Activated T-helper 17 cell treated with anti-CD3 and anti-CD28 coated beads, Interleukin-2, amount 50 U/mL, for 72 hours (primary cell): ENCODE results near the gene PRPSAP1. TPM values are rescaled to one million over a fixed set of nuclear protein-coding genes. Genes with fewer than 3 reads are reported as not detected.
A peak's percentile ranks its signal among the peaks of the same experiment; 100 is the strongest.

ENCODE experiments used
- ATAC-seq: fragments of 150-1000 bp; cut with Tn5 transposase; replicated peaks from 2 replicates; pipeline ENCODE4 v1.10.0; 2021; ENCODE audit warnings: mild to moderate bottlenecking, moderate library complexity
- H3K27ac Mint-ChIP-seq: one replicate; pipeline ENCODE4 v1.8.0; 2022; ENCODE audit warnings: mixed read lengths
- H3K27me3 Mint-ChIP-seq: one replicate; pipeline ENCODE4 v1.8.0; 2022; ENCODE audit warnings: mixed read lengths
- H3K36me3 Mint-ChIP-seq: one replicate; pipeline ENCODE4 v1.8.0; 2022; ENCODE audit warnings: low read depth, mild to moderate bottlenecking, mixed read lengths
- H3K4me1 Mint-ChIP-seq: one replicate; pipeline ENCODE4 v1.8.0; 2022; ENCODE audit warnings: mixed read lengths
- H3K4me3 Mint-ChIP-seq: one replicate; pipeline ENCODE4 v1.8.0; 2022; ENCODE audit warnings: mild to moderate bottlenecking, mixed read lengths
- H3K9me3 Mint-ChIP-seq: one replicate; pipeline ENCODE4 v1.8.0; 2022; ENCODE audit warnings: mixed read lengths
- total RNA-seq, 2 donors: library from RNA; stranded (reverse); gene quantifications; one replicate each; pipeline ENCODE4 v1.2.3, GENCODE V29; 2022

The PRPSAP1 gene, protein sequence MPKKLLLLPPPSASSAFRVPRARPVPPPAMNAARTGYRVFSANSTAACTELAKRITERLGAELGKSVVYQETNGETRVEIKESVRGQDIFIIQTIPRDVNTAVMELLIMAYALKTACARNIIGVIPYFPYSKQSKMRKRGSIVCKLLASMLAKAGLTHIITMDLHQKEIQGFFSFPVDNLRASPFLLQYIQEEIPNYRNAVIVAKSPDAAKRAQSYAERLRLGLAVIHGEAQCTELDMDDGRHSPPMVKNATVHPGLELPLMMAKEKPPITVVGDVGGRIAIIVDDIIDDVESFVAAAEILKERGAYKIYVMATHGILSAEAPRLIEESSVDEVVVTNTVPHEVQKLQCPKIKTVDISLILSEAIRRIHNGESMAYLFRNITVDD
- 10 to 100 TPM; 24.5 to 29.7 TPM for total RNA-seq

DNA sequence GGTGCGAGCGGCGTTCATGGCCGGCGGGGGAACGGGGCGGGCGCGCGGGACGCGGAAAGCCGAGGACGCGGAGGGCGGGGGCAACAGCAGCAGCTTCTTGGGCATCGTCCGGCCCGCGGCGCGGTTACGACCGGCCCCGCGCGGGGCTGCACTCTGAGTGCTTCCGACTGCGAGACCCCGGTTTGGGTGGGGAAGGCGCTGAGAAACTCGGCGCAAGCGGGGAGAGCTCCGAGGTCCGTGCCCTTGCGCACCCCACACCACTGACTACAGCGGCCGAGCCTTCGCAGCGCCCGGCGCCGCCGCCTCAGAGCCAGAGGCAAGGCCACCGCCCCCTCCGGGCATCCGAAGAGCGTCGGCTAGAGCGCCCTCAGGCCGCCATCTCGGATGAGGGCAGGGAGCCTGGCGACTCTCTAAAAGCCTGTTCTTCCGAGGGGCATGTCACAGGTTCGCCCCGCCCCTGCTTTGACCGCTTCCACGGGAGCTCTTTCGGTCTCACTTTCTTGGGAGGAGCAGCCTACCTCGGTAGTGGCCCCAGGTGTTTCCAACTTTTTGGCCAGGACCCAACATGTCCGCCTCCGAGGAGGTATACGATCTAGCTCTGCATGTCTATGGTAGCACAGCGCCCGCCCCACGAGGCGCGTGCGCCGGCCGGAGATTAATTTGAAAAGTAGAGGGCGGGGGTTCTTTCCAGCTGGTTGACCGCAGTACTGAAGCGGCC lies at the start of gene PRPSAP1:
Gene PRPSAP1 (minus strand): TSS at position 318 of the 718 bp plus-strand sequence. CDS start 213 bp downstream, at position 105.
- no peaks in the 10 kb centered on the region for H3K9me3 Mint-ChIP-seq
- peak; percentile 95 for ATAC-seq
- peak within 1 kb of the TSS; percentile 90 for H3K4me3 Mint-ChIP-seq
- H3K36me3 Mint-ChIP-seq = peaks cover under 1% of the 10 kb centered on the region
- H3K4me1 Mint-ChIP-seq = peaks cover 4% of the 10 kb centered on the region
- peak within 1 kb of the TSS; percentile 95 for H3K27ac Mint-ChIP-seq
- H3K27me3 Mint-ChIP-seq = no peaks in the 10 kb centered on the region

DNA sequence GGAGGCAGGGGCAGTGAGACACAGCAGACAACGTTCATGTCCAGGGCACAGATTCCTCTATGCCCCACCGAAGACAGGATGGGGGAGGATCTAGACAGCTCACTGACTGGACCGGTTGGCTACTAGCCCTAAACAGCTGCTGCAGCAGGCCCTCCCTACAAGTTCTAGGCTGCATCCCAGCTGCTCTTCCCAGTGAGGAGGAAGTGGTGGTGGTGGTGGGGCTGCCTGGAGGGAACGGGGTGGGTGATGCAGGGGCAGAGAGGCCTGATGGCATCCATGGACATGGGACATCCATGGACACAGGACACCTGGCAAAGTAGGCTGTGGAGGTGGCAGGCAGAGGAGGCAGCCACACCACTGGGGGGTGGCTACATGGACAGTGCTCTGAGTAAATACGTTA lies 49.0 kb upstream of the PRPSAP1 start:
- Mint-ChIP-seq H3K36me3 (peaks cover 70% of the 10 kb centered on the region), H3K4me1 (peaks cover 6% of the 10 kb centered on the region), H3K9me3 (no peaks in the 10 kb centered on the region), H3K27me3 (no peaks in the 10 kb centered on the region), H3K27ac (peak overlapping the region; percentile 28), H3K4me3 (no peak overlapping the region)
- no peak for ATAC-seq

DNA sequence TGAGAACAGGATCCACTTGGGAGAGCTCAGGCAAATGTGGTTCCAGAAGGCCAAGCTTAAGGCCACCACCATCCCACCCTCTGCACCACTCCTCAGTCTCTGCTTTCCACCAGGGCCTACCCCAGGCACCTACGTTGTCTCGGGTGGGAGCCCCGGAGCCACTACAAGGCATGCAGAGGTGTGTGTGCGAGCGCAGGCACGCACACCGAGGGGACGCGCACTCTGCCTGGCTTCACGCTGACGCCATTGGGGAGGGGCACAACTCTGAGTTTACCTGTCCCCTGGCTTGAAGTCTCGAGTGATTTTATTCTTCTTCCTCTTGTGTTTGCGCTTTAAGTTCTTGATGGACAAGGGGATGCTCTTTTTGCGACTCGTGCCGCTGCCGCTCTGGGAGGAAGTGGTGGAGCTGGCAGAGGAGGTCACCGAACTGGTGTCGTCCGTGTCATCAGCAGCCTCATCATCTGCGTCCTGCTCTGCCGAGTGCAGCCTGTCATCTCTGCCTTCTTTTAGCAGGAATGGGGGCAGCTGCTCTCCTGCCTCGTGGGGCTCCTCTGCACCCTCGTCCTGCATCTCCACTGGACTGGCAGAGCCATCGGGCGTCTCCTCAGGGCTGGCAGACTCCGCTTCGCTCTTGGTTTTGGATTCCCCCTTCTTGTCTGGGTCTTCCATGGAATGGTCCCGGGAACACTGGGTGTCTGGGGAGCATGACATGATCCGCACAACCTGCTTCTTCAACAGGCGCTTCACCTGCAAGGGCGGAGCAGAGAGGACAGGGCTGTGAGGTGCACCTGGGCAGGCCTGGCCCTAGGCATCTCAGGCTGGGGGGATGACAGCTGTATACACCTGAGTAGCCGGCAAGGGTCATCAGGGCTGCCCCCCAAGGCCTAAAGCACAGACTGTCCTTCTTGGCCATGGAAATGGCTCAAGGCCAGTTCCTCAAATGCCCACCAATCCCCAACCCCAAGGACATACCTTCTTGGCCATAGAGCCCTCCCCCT lies 45.8 kb upstream of the PRPSAP1 start:
- no peaks in the 10 kb centered on the region for H3K9me3 Mint-ChIP-seq
- no peak overlapping the region for H3K4me3 Mint-ChIP-seq
- H3K27ac Mint-ChIP-seq = no peak overlapping the region
- peaks cover 6% of the 10 kb centered on the region for H3K4me1 Mint-ChIP-seq
- no peak for ATAC-seq
- peaks cover 86% of the 10 kb centered on the region for H3K36me3 Mint-ChIP-seq
- no peaks in the 10 kb centered on the region for H3K27me3 Mint-ChIP-seq

DNA sequence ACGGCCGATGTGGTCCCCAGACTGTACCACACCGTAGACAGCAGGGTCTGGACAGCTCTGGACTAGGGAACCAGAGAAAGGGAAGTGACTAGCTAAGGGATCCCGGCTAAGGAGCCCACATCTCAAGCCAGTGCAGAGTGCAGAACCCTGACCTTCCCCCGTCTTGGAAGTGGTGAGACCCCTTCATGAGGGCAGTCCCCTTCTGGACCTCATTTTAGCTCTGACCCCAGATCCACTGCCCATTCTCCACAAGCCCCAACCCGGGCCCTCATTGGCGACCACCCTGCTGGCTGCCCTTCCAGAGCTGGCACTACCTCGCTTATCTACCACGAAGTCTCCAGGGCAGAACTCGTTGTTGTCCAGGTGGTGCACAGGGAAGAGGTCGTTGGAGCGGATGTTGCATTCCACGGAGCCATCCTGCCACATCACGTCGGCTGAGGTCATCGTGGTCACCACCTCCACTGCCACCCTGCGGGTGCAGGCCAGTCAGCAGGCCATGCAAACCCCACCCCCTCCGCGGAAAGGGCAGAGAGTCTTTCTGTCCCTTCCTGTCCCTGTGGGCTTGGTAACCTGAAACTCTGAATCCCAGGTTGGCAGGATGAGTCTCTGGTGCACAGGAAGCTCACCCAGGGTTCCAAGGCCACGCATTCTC lies 44.9 kb upstream of the PRPSAP1 start:
- Mint-ChIP-seq H3K27me3 (no peaks in the 10 kb centered on the region), H3K4me1 (no peaks in the 10 kb centered on the region), H3K4me3 (no peak overlapping the region), H3K36me3 (peaks cover 86% of the 10 kb centered on the region), H3K9me3 (no peaks in the 10 kb centered on the region), H3K27ac (no peak overlapping the region)
- ATAC-seq = peak; percentile 23

DNA sequence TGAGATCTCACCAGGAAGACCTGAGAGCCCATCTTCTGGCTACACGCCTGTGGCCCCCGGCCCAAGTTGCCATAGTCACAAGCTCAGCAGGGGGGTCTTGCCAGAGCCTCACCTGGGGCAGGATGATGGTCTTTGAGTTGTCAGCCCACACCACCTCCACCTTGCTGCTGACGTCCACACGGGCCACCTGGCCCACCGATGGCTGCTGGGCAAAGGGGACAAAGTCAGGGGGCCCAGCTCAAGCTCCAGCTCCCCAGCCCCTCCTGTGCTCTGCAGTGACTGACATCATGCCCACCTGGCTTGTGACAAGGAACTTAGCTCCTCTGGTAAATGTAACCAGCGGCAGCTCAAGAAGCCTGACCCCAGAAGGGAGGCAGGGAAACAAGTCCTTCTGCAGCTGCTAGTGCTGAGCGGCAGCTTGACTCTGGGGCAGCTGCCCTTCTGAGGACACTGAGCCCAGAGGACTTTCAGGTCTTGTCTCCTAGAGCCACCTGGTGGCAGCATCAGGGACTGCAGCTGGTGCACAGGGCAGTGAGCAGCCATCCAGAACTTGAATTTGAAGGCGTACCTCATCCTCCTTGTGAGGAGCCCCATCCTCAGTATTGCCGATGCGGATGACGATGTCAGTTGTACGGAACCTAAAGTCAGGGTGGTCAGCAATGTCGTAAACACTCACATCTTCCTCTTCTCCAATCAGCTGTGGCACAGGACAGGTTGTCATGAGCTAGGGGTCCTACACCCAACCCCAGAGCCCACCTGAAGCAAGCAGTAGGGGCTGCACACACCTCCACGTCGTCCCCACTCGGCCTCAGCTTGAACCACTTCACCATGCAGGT lies 44.2 kb upstream of the PRPSAP1 start:
- H3K4me3 Mint-ChIP-seq = no peak overlapping the region
- ATAC-seq = peak; percentile 85
- H3K9me3 Mint-ChIP-seq = no peaks in the 10 kb centered on the region
- no peak overlapping the region for H3K27ac Mint-ChIP-seq
- peaks cover 82% of the 10 kb centered on the region for H3K36me3 Mint-ChIP-seq
- no peaks in the 10 kb centered on the region for H3K27me3 Mint-ChIP-seq
- no peaks in the 10 kb centered on the region for H3K4me1 Mint-ChIP-seq

DNA sequence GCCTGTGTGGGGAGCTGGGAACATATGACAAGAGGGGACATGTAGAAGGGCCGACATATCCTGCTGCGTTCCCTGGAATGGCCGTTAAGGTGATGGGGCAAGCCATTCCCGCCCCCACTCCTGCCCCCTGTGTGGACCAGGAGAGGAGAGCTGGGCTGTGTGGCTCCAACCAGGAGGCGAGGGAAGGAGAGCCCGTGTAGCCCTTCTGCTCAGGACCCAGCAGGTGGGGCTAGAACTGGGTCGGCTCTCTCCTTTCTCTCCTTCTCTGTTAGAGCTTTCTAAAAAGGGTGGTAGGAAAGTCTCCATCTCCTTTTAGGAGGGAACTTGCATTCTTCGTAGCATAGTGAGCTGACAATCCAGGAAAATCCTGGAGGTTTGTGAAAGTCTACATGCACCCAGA lies 43.5 kb upstream of the PRPSAP1 start:
- no peaks in the 10 kb centered on the region for H3K9me3 Mint-ChIP-seq

DNA sequence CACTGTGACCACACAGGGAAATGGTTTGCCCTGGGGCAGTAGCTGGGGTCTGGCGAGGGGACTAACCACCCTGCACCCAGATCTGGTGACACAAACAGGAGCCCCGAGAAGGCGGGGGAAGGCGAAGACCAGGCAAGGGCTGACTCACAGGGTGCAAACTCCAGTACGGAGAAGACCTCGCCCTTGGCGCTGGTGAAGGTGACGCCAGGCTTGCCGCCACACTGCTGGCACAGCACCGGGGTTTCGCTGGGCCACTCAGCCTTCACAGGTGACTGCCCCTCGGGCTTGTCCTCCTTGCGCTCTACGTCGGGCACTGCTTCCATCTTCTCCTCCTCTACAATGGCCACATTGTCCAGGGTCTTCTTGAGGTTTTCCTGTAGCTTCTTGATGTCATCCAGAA lies 42.3 kb upstream of the PRPSAP1 start:
- Mint-ChIP-seq H3K36me3 (peaks cover 71% of the 10 kb centered on the region), H3K4me1 (no peaks in the 10 kb centered on the region), H3K4me3 (no peak overlapping the region), H3K27ac (no peak overlapping the region), H3K9me3 (no peaks in the 10 kb centered on the region), H3K27me3 (no peaks in the 10 kb centered on the region)
- no peak for ATAC-seq

More for the DNA sequence above, 43.5 kb upstream of the PRPSAP1 start:
- Mint-ChIP-seq H3K27ac (no peak overlapping the region), H3K27me3 (no peaks in the 10 kb centered on the region), H3K36me3 (peaks cover 75% of the 10 kb centered on the region), H3K4me3 (no peak overlapping the region), H3K4me1 (no peaks in the 10 kb centered on the region)
- ATAC-seq = no peak

DNA sequence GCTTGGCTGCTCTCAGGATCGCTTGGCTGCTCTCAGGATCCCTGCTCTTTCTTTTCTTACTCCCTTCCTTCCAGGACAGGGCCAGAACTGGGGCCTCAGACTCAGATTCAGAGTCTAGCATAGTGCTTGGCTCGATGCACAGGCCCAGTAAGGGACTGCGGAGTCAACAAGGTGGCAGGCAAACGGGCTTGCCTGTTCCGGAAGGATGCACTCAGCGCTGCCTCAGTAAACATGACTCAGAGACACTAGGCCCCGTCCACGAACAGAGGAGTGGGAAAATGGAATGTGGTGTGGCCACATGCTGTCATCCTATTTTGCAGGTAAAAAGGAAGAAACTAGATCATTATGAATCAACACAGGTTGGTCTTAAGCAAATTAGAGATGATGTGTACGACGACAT lies 40.5 kb upstream of the PRPSAP1 start:
- Mint-ChIP-seq H3K4me3 (no peak overlapping the region), H3K4me1 (no peaks in the 10 kb centered on the region), H3K36me3 (peaks cover 68% of the 10 kb centered on the region), H3K27ac (no peak overlapping the region), H3K9me3 (no peaks in the 10 kb centered on the region), H3K27me3 (no peaks in the 10 kb centered on the region)
- no peak for ATAC-seq

DNA sequence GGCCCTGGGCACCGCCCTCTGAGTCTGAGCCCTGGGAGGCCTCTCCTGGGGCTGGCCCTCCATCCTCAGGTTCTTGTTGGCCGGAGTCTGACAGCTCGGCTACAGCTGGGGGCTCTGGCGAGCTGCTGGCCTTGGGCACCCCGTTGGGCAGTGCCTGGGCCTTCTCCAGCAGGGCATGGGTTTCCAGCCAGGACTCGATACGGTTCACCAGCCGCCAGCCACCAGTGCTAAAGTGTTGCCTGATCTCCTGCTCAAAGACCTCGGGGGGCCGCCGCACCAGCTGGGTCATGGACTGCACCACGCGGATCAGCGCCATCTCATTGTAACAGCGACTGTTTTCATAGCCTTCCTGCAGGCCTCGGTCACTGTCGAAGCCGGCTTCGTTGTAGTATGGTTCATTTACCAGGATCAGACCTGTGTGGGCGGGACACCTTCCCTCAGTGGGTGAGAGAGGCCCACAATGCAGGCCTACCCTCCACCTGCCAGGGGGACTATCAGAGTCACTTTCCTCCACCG lies 37.5 kb upstream of the PRPSAP1 start:
- H3K27me3 Mint-ChIP-seq = no peaks in the 10 kb centered on the region
- no peak for ATAC-seq
- no peaks in the 10 kb centered on the region for H3K4me1 Mint-ChIP-seq
- no peak overlapping the region for H3K4me3 Mint-ChIP-seq
- no peaks in the 10 kb centered on the region for H3K9me3 Mint-ChIP-seq
- no peak overlapping the region for H3K27ac Mint-ChIP-seq
- peaks cover 47% of the 10 kb centered on the region for H3K36me3 Mint-ChIP-seq

DNA sequence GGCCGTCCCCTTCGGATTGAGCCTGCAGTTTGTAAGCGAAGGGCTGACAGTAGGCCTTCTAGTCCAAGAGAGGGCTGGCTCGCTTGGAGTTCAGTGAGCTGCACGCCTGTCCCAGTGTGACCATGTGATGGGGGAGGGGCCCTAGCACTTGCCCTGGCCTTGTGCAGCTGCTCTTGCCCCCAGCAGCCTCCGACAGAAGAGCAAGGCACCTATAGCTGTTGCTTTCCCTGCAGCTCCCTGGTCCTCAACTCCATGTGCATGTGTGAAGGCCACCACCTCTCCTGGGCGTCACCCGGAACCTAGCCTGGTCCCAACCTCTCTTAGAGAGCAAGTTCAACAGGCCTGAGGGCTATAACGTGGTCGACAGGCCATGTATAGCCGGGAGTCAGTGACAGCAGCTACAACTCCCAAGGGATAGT lies 36.3 kb upstream of the PRPSAP1 start:
- peaks cover 35% of the 10 kb centered on the region for H3K36me3 Mint-ChIP-seq
- no peaks in the 10 kb centered on the region for H3K9me3 Mint-ChIP-seq
- no peak overlapping the region for H3K27ac Mint-ChIP-seq
- no peak overlapping the region for H3K4me3 Mint-ChIP-seq
- ATAC-seq = no peak
- no peaks in the 10 kb centered on the region for H3K4me1 Mint-ChIP-seq
- no peaks in the 10 kb centered on the region for H3K27me3 Mint-ChIP-seq

DNA sequence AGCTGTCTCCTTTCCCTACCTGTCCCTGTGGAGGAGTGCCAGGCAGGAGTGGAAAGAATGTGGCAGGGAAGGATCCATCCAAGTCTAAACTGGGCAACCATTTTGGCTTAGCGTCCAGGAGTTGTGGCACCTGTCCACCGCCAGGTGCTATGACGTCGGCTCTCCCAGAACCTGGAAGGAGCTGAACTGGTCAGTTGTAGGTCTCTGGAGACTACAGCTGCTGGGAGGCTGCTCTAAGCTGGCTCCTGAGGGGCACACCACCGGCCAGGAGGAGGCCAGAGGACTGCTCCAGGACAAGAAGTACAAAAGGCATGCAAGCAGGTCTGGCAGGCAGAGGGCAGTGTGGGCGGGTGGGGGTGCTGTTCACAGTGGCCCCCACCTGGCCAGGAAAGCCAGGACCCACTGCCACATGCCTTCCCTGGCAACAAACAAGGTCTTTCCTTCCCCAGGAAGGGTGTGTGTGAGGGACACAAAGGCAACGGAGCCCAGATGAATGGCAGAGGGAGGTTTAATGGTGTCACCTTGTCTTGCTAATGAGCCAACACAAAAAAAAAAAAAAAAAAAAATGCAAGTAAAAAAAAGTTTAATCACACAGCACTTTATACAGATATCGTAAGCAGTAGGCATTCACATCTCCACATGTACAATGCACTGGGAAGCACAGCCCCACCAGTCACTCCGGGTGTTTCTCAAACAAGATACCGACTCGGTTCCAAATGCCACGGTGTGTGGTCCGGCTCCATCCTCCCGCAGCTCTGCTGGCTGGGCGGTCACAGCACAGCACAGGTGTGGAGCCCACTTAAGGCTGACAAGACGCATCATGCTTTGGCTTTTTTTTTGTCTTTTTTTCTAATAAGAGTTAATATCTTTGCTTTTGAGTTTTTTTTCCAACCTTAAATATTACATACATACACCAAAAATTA lies 35.5 kb upstream of the PRPSAP1 start:
- no peak overlapping the region for H3K27ac Mint-ChIP-seq
- H3K9me3 Mint-ChIP-seq = no peaks in the 10 kb centered on the region
- H3K4me3 Mint-ChIP-seq = no peak overlapping the region
- H3K36me3 Mint-ChIP-seq = peaks cover 30% of the 10 kb centered on the region
- ATAC-seq = no peak
- no peaks in the 10 kb centered on the region for H3K27me3 Mint-ChIP-seq
- no peaks in the 10 kb centered on the region for H3K4me1 Mint-ChIP-seq

DNA sequence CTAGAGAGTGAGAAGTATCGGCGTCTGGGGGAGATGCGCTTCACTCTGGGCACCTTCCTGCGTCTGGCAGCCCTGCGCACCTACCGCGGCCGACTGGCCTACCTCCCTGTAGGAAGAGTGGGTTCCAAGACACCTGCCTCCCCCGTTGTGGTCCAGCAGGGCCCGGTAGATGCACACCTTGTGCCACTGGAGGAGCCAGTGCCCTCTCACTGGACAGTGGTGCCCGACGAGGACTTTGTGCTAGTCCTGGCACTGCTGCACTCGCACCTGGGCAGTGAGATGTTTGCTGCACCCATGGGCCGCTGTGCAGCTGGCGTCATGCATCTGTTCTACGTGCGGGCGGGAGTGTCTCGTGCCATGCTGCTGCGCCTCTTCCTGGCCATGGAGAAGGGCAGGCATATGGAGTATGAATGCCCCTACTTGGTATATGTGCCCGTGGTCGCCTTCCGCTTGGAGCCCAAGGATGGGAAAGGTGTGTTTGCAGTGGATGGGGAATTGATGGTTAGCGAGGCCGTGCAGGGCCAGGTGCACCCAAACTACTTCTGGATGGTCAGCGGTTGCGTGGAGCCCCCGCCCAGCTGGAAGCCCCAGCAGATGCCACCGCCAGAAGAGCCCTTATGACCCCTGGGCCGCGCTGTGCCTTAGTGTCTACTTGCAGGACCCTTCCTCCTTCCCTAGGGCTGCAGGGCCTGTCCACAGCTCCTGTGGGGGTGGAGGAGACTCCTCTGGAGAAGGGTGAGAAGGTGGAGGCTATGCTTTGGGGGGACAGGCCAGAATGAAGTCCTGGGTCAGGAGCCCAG lies 33.5 kb upstream of the PRPSAP1 start:
- peak overlapping the region; percentile 51 for H3K4me3 Mint-ChIP-seq
- H3K27me3 Mint-ChIP-seq = no peaks in the 10 kb centered on the region
- no peaks in the 10 kb centered on the region for H3K4me1 Mint-ChIP-seq
- peaks cover 20% of the 10 kb centered on the region for H3K36me3 Mint-ChIP-seq
- no peaks in the 10 kb centered on the region for H3K9me3 Mint-ChIP-seq
- no peak for ATAC-seq
- no peak overlapping the region for H3K27ac Mint-ChIP-seq
